Measurements from ENCODE around the gene PNLDC1. TPM values are rescaled to one million over a fixed set of nuclear protein-coding genes. Genes with fewer than 3 reads are reported as not detected.

Gene PNLDC1
- total RNA-seq, 1 donor from 2014 or later, result 0.49 TPM

DNA sequence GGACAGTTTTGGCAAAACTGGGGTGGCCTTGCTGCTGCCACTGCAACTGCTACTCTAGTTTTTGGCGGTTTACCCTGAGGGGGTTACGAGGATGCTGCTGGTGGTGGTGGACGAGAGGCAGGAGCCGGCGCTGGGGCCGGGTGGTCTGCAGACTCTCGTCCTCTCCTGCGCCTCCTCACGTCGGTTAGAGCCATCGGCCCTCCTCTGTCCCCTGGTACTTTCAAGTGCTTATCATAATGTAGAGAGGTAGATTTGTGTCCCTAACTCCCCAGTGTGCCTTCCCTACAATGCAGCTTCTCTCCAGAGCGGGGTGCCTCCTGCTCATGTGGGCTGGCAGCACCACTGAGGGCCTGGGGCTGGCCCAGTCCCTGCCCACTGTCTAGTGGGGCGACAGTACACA is 25.9 kb downstream of the PNLDC1 start:
- no peak overlapping the region for H3K27ac Mint-ChIP-seq (ENCODE audit: unreplicated experiment)
- H3K27me3 Mint-ChIP-seq (ENCODE audit: low read depth), result no peaks in the 10 kb centered on the region
- H3K4me1 Mint-ChIP-seq, result peaks cover 10% of the 10 kb centered on the region
- no peaks in the 10 kb centered on the region for H3K36me3 Mint-ChIP-seq (ENCODE audit: low read depth)
- TF ChIP-seq, protein P1, sequence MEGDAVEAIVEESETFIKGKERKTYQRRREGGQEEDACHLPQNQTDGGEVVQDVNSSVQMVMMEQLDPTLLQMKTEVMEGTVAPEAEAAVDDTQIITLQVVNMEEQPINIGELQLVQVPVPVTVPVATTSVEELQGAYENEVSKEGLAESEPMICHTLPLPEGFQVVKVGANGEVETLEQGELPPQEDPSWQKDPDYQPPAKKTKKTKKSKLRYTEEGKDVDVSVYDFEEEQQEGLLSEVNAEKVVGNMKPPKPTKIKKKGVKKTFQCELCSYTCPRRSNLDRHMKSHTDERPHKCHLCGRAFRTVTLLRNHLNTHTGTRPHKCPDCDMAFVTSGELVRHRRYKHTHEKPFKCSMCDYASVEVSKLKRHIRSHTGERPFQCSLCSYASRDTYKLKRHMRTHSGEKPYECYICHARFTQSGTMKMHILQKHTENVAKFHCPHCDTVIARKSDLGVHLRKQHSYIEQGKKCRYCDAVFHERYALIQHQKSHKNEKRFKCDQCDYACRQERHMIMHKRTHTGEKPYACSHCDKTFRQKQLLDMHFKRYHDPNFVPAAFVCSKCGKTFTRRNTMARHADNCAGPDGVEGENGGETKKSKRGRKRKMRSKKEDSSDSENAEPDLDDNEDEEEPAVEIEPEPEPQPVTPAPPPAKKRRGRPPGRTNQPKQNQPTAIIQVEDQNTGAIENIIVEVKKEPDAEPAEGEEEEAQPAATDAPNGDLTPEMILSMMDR (conservative IDR thresholded peaks at IDR 0.05), result no peak
- DNase-seq (ENCODE audit: low read depth, low spot score), result no peak
- H3K4me3 Mint-ChIP-seq, result no peak overlapping the region
- H3K9me3 Mint-ChIP-seq, result no peaks in the 10 kb centered on the region

DNA sequence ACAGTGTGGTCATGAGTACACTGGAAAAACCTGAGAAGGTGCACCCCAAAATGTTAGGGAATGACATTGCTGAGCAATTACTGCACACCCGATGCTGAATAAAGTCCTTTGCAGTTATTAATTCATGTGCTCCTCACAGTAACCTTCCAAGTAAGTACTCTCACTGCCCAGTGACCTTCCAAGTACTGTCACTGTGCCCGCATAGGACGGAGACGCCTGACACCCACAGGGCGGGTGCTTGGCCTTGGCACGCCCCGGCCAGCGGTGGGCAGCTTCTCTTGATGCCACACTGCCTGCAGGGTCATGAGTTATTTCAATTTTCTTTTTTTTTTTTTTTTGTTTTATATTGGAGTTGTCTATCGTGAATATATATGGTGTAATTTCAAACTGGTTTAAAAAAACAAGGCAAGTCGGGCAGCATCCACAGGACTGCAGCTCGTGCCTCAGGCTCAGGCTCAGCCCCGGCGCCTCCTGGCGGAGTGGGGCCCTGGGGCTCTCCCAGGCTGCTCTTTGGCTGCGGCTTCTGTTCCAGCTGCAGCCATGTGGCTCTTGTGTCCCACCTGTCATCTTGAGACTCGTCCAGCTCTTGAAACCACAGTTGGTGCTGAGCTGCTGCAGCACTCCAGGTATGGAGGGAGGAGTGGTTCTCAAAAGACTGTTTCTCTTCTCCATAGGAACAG is 27.0 kb downstream of the PNLDC1 start:
- Mint-ChIP-seq H3K36me3 (ENCODE audit: low read depth) (no peaks in the 10 kb centered on the region), H3K27ac (ENCODE audit: unreplicated experiment) (no peak overlapping the region), H3K27me3 (ENCODE audit: low read depth) (no peaks in the 10 kb centered on the region), H3K4me3 (no peak overlapping the region), H3K9me3 (no peaks in the 10 kb centered on the region), H3K4me1 (peaks cover 10% of the 10 kb centered on the region)
- TF ChIP-seq, protein P1 (conservative IDR thresholded peaks at IDR 0.05), result no peak
- no peak for DNase-seq (ENCODE audit: low read depth, low spot score)

- no peak overlapping the region for H3K4me3 Mint-ChIP-seq
- no peaks in the 10 kb centered on the region for H3K9me3 Mint-ChIP-seq
- no peak for DNase-seq (ENCODE audit: low read depth, low spot score)
- TF ChIP-seq, protein P1 (conservative IDR thresholded peaks at IDR 0.05), result no peak
- no peaks in the 10 kb centered on the region for H3K36me3 Mint-ChIP-seq (ENCODE audit: low read depth)
- no peak overlapping the region for H3K27ac Mint-ChIP-seq (ENCODE audit: unreplicated experiment)
- peaks cover 10% of the 10 kb centered on the region for H3K4me1 Mint-ChIP-seq
- H3K27me3 Mint-ChIP-seq (ENCODE audit: low read depth), result no peaks in the 10 kb centered on the region
Observed at GRCh38 chr6:159828074-159828473, 28.0 kb downstream of the PNLDC1 start.

DNA sequence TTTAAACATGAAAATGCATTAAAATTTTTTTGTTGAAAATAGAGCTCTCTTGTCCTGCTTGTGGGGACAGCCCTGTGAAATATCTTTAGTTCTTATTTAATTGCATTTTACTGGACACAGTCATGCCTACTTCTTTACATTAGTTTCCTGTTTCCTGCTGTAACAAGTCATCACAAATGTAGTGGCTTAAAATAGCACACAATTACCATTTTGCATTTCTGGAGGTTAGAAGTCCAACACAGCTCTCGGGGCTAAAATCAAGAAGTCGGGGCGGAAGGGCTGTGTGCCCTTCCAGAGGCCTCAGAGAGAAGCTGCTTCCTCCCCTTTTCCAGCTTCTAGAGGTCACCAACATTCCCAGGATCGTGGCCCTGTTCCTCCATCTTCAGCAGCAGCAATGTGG is 29.4 kb downstream of the PNLDC1 start:
- DNase-seq (ENCODE audit: low read depth, low spot score), result no peak
- Mint-ChIP-seq H3K4me3 (no peak overlapping the region), H3K27me3 (ENCODE audit: low read depth) (no peaks in the 10 kb centered on the region), H3K4me1 (peaks cover 10% of the 10 kb centered on the region), H3K27ac (ENCODE audit: unreplicated experiment) (no peak overlapping the region), H3K9me3 (no peaks in the 10 kb centered on the region), H3K36me3 (ENCODE audit: low read depth) (no peaks in the 10 kb centered on the region)
- TF ChIP-seq, protein P1 (conservative IDR thresholded peaks at IDR 0.05), result no peak

DNA sequence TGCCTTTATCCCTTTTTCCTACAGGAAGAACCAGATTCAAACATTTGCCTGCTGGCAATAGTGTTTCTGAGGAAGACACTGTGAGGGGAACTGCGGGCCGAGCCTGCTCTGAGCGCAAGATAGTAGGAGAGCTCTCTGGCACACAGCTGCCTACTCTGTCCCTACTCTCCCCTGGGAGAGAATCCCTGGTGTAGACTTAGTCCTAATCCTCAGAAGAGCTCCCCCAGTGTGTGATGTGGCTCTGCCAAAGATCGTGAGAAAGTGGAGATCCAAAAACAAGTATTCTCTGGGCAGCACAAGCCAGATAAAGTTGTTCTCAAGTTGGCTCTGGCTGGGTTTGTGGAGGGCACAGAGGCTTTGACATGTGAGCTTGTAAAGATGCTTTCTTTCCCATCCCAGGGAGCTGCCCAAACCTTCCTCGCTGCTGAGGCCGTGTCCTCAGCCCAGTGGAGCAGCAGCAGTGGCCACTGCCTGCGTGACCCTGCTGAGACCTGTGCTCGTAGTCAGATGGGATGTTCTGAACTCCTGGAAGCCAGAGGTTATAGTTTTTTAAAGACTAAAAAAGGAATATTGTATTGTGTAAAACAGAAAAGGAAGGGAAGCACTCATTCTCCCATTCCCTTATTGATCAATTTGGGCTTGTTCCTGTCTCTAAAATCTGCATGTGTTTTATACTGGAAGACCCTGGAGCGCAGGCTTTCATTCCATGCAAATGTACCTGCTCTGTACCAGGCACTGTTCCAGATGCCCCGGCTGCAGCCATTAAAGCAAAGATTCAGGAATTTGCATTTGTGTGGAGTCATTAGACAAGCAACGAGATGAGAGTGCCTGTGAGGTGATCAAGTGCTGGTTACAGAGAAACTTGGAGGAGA is 30.7 kb downstream of the PNLDC1 start:
- TF ChIP-seq, protein P1 (conservative IDR thresholded peaks at IDR 0.05), result no peak
- H3K36me3 Mint-ChIP-seq (ENCODE audit: low read depth), result no peaks in the 10 kb centered on the region
- H3K27ac Mint-ChIP-seq (ENCODE audit: unreplicated experiment), result no peak overlapping the region
- no peak overlapping the region for H3K4me3 Mint-ChIP-seq
- peaks cover 10% of the 10 kb centered on the region for H3K4me1 Mint-ChIP-seq
- no peak for DNase-seq (ENCODE audit: low read depth, low spot score)
- H3K9me3 Mint-ChIP-seq, result no peaks in the 10 kb centered on the region
- H3K27me3 Mint-ChIP-seq (ENCODE audit: low read depth), result no peaks in the 10 kb centered on the region
